Lower leg skin (tissue), 4 donors: ENCODE measurements around the gene TRIO. TPM values are rescaled to one million over a fixed set of nuclear protein-coding genes. Genes with fewer than 3 reads are reported as not detected.

ENCODE experiments used
- DNase-seq, 2 donors: peaks; one replicate each; pipeline ENCODE4 v3.0.0-alpha.2; 2019; ENCODE audit warnings: low spot score in 2 of 2
- H3K4me3 ChIP-seq: fragments of 200-600 bp; sonication (generic); 2 replicates; pipeline ENCODE4 v1.5.1; 2017; ENCODE audit warnings: mild to moderate bottlenecking, low read depth; ENCODE audit not compliant: poor library complexity, severe bottlenecking
- CTCF ChIP-seq, 3 donors: fragments of 450-650 bp; IDR thresholded peaks; one replicate each; pipeline ENCODE4 v1.5.1; 2016; ENCODE audit warnings: antibody characterized with exemption in 3 of 3, mild to moderate bottlenecking in 3 of 3, moderate library complexity in 2 of 3
- POLR2A ChIP-seq, 2 donors: fragments of 450-650 bp; IDR thresholded peaks; one replicate each; pipeline ENCODE4 v1.6.1; 2016 to 2017; ENCODE audit warnings: antibody characterized with exemption in 2 of 2, mild to moderate bottlenecking in 1 of 2, moderate library complexity in 1 of 2
- WGBS, 2 donors: methylation state at CpG; one replicate each; pipeline ENCODE4 v1.1.5; 2018; 5-methylcytosine and 5-hydroxymethylcytosine counted together
- intact Hi-C: fragments of 100-400 bp; cut with DNase I; formaldehyde crosslinking; loops from one replicate; pipeline ENCODE4 v1.15.0; 2023; ENCODE audit warnings: low total_unique reads
- total RNA-seq, 4 donors: library from RNA; depleted of rRNA; stranded (reverse); fragments of >200 nt; gene quantifications; one replicate each; pipeline ENCODE4 v1.1.0, GENCODE V29; 2016

TRIO gene
- total RNA-seq, 4 donors from 2014 or later = 47.8 to 101 (median 64.5) TPM

GRCh38 chr5:14241141-14241540 lies 98.0 kb downstream of the TRIO start:
- intact Hi-C loops = no loop called here
- WGBS, 2 donors = 68 to 70% methylated on average over 1 of the region's 1 CpG
- no peak for DNase-seq
- TF ChIP-seq CTCF (IDR thresholded peaks at IDR 0.05) = no peak
- TF ChIP-seq POLR2A (IDR thresholded peaks at IDR 0.05) = no peak
- H3K4me3 ChIP-seq = no peak overlapping the region

- 87 to 96% methylated on average over 6 of the region's 6 CpGs for WGBS, 2 donors
- no peak overlapping the region for H3K4me3 ChIP-seq
- no peak for DNase-seq
- intact Hi-C loops = no loop called here
- TF ChIP-seq CTCF (IDR thresholded peaks at IDR 0.05) (no peak), POLR2A (IDR thresholded peaks at IDR 0.05) (no peak)
Measured at GRCh38 chr5:14242447-14242846, 99.3 kb downstream of the TRIO start.

- 89 to 90% methylated on average over 7 of the region's 7 CpGs for WGBS, 2 donors
- intact Hi-C loops = no loop called here
- no peak for DNase-seq
- H3K4me3 ChIP-seq = no peak overlapping the region
- TF ChIP-seq CTCF (IDR thresholded peaks at IDR 0.05) (no peak), POLR2A (IDR thresholded peaks at IDR 0.05) (no peak)
Measured at GRCh38 chr5:14242871-14243383, 99.8 kb downstream of the TRIO start.

GRCh38 chr5:14243766-14244165 lies 100.6 kb downstream of the TRIO start:
- WGBS, 2 donors = 93 to 95% methylated on average over 5 of the region's 5 CpGs
- no peak for DNase-seq
- intact Hi-C loops = no loop called here
- TF ChIP-seq CTCF (IDR thresholded peaks at IDR 0.05) (no peak), POLR2A (IDR thresholded peaks at IDR 0.05) (no peak)
- no peak overlapping the region for H3K4me3 ChIP-seq

- no peak for DNase-seq
- no peak overlapping the region for H3K4me3 ChIP-seq
- intact Hi-C loops = no loop called here
- 91 to 92% methylated on average over 6 of the region's 6 CpGs for WGBS, 2 donors
- TF ChIP-seq POLR2A (IDR thresholded peaks at IDR 0.05) (no peak), CTCF (IDR thresholded peaks at IDR 0.05) (no peak)
Measured at GRCh38 chr5:14244721-14245120, 101.6 kb downstream of the TRIO start.
